DMS53 treated with DMSO at 0.1 percent for 48 hours (cell line): ENCODE measurements around the gene EDC3.
A peak's percentile ranks its signal among the peaks of the same experiment; 100 is the strongest.

Experiments
- DNase-seq: peaks from one replicate; lab custom pipeline; 2025; ENCODE audit not compliant: unreplicated experiment; lab: John Stamatoyannopoulos, UW

EDC3 gene

GRCh38 chr15:74626752-74627692 lies 68.8 kb downstream of the EDC3 start:
- DNase-seq: no peak

DNA sequence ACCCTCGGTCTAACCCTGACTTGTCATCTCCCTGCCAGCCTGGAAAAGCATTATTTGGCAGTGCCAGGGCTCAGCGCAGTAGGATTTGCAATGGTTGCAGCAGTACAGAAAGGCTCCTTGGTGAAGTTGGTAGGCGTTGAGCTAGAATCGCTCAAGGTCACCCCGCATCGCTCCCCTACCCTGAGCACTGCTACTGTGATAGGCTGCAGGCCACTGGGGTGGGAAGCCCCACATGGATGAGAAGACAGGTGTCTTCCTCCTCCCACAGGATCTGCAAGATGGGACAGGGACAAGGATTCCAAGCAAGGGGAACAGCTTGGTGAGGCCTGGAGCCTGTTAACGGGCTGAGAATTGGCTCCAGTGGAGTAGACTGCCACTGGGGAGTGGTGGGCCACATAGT lies 69.5 kb downstream of the EDC3 start:
- no peak for DNase-seq

- no peak for DNase-seq
Observed at GRCh38 chr15:74625693-74626092, 70.1 kb downstream of the EDC3 start.

- no peak for DNase-seq
Observed at GRCh38 chr15:74624020-74624602, 71.7 kb downstream of the EDC3 start.

- no peak for DNase-seq
Observed at GRCh38 chr15:74622758-74623157, 73.1 kb downstream of the EDC3 start.

- no peak for DNase-seq
Observed at GRCh38 chr15:74621936-74622335, 73.9 kb downstream of the EDC3 start.

DNA sequence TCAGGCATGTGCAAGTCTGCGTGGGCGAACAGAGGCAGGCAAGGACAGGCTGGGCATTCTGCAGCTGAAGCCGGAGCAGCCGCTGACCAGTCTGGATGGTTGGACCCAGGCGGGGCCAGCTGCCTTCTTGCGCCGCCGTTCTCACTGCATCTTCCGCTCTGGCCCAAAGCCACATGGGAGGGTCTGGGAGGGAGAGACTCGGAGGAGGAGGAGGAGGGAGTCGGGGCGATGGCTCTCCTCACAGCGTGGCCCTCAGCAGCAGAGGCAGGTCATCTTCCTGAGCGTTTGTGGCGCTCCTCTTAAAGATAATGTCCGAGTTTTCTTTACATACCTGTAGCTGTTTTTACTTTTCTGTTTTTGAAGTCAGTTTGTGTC lies 74.3 kb downstream of the EDC3 start:
- no peak for DNase-seq

DNA sequence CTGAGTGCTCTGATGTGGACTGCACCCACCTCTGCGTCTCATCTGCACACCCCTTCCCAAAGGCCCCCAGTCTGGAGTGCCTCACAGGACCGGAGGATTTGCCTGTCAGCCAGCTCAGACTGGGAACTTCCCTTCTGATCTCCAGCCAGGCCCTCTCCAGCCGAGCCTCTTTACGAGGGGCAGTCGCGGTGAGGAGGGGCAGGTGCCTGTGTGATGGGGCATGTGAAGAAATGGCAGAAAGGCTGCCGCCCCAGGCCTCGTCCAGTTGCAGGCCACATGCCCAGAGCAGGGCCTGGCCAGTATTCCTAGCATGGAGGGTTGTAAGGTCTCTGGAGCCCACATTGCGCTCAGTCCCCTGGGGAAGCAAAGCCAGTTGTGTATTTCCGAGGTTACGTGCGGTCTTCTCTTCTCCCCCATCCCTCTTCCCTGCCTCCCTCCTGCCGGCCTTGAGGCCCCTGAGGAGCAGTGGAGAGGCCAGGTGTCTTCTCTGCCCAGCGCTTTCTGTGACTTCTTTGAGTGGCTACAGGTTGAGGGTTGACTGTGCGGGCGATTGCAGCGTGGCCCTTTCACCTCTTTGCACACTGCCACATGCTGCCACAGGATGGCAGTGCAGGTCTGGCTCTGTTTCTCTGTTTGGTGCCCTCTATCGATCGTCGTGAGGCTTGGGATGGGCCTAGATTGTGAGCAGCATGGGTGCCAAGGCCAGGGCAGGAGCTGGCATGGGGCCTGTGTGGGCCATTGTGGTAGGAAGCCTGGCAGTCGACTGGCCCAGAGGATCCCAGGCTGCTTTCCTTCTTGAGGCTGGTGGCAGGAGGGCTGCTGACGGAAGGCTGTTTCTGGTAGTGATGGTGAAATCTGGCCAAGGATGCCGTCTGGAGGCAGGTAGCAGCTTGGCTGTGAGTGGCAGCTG lies 74.9 kb downstream of the EDC3 start:
- peak; percentile 36 for DNase-seq

- DNase-seq: no peak
Observed at GRCh38 chr15:74619916-74620635, 75.7 kb downstream of the EDC3 start.

- peak; percentile 13 for DNase-seq
Observed at GRCh38 chr15:74618841-74619596, 76.8 kb downstream of the EDC3 start.

GRCh38 chr15:74616996-74617395 lies 78.8 kb downstream of the EDC3 start:
- no peak for DNase-seq

DNA sequence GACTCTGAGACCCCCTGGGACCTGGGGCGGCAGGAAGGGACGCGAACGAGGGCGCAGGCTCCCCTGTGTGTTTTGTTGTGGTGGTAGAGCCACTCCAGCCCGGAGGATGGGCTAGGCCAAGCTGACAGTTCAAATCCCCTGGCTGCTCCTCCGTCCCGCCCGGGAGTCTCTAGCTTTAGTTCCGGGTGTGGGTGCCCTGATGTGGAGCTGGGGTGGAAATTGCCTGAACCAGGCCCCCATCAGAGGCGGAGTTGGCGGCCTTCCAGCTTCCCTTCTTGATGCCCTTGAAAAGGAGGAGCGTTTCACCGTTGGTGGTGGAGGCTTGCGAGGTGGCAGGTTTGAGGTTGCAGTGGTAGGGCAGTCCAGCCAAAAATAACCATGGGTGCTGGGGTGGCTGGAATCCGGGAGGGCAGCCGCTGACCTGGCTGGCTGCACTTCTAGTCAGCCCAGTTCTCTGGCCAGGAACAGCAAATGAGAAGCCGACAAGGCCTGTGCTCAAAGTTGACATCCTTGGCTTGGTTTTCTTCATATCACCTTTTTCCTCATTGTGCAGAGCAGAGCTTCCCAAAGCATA lies 79.4 kb downstream of the EDC3 start:
- DNase-seq: no peak

- peak; percentile 86 for DNase-seq
Observed at GRCh38 chr15:74615508-74616365, 80.1 kb downstream of the EDC3 start, which contains the start of gene CLK3. CLK3 (plus strand) TSS chr15:74615836; CDS start chr15:74619197, 3,361 bp downstream.

DNA sequence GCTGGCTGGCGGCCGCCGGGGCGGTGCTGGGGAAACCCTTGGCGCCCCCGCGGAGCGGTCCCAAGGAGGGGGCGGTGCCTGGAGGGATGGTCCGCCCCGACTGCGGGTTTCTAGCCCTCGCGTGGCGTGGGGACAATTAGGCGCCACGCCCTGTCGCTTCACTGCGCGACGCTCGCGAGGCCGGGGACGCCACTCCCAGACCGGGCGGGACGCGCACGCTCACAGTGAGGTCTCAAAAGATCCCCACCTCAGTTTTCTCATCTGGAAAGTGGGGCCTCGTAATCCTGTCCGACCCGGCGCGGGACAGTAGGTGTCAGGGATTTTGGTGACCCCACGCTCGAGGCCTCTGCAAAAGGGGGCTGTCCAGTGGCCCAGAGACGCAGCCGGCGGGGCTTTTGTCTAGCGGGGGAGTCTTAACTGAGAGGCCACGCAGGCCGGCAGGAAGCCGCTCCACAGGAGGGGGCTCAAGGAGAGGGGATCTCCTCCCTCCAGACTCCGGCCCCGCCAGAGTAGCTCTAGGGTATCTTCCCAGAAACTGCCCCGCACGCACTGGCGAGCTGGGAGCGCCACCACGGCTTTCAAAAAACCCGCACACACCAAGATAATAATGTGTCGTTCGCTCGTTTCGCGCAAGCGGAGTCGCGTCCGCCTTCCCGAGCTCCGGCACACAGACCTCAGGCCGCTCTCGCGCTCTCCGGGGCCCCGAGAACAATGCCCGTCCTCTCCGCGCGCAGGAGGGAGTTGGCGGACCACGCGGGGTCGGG lies 80.9 kb downstream of the EDC3 start:
- DNase-seq: no peak

DNA sequence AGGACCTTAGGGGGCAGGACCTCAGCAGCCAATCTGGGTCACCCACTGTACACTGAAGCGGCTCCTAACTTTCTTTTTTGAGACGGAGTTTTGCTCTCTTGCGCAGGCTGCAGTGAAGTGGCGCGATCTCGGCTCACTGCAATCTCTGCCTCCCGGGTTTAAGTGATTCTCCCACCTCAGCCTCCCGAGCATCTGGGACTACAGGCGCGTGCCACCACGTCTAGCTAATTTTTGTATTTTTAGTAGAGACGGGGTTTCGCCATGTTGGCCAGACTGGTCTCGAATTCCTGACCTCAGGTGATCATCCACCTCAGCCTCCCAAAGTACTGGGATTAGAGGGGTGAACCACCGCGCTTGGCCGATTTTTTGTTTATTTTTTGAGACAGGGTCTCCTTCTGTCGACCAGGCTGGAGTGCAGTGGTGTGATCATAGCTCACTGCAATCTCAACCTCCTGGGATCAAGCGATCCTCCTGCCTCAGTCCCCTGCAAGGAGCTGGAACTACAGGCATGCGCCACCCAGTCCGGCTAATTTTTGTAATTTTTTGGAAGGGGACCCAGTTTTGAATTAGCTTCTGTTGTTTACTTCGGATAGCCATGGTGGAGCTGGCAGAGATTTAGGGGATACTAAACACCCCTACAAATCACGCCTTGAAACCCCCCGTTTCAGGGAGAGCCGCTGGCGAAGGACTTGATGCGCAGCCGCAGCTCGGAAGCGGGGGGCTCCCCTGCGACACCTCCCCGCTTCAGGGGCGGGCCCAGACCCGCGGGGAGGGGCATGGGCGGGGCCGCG lies 81.7 kb downstream of the EDC3 start:
- no peak for DNase-seq

- no peak for DNase-seq
Observed at GRCh38 chr15:74613089-74613952, 82.5 kb downstream of the EDC3 start.
